ENCODE data around the gene MDN1. TPM values are rescaled to one million over a fixed set of nuclear protein-coding genes. Genes with fewer than 3 reads are reported as not detected.

The MDN1 gene, protein sequence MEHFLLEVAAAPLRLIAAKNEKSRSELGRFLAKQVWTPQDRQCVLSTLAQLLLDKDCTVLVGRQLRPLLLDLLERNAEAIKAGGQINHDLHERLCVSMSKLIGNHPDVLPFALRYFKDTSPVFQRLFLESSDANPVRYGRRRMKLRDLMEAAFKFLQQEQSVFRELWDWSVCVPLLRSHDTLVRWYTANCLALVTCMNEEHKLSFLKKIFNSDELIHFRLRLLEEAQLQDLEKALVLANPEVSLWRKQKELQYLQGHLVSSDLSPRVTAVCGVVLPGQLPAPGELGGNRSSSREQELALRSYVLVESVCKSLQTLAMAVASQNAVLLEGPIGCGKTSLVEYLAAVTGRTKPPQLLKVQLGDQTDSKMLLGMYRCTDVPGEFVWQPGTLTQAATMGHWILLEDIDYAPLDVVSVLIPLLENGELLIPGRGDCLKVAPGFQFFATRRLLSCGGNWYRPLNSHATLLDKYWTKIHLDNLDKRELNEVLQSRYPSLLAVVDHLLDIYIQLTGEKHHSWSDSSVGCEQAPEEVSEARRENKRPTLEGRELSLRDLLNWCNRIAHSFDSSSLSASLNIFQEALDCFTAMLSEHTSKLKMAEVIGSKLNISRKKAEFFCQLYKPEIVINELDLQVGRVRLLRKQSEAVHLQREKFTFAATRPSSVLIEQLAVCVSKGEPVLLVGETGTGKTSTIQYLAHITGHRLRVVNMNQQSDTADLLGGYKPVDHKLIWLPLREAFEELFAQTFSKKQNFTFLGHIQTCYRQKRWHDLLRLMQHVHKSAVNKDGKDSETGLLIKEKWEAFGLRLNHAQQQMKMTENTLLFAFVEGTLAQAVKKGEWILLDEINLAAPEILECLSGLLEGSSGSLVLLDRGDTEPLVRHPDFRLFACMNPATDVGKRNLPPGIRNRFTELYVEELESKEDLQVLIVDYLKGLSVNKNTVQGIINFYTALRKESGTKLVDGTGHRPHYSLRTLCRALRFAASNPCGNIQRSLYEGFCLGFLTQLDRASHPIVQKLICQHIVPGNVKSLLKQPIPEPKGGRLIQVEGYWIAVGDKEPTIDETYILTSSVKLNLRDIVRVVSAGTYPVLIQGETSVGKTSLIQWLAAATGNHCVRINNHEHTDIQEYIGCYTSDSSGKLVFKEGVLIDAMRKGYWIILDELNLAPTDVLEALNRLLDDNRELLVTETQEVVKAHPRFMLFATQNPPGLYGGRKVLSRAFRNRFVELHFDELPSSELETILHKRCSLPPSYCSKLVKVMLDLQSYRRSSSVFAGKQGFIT (N-terminal part only)
- total RNA-seq (10 to 100 TPM; 40.3 to 40.4 TPM), total RNA-seq (190 to 967 (median 325) reads per million in 172 experiments)
- polyA plus RNA-seq (2013, experiment 1 of 2), result 38.2 TPM
- 50.1 TPM for polyA plus RNA-seq (2013, experiment 2 of 2)

DNA sequence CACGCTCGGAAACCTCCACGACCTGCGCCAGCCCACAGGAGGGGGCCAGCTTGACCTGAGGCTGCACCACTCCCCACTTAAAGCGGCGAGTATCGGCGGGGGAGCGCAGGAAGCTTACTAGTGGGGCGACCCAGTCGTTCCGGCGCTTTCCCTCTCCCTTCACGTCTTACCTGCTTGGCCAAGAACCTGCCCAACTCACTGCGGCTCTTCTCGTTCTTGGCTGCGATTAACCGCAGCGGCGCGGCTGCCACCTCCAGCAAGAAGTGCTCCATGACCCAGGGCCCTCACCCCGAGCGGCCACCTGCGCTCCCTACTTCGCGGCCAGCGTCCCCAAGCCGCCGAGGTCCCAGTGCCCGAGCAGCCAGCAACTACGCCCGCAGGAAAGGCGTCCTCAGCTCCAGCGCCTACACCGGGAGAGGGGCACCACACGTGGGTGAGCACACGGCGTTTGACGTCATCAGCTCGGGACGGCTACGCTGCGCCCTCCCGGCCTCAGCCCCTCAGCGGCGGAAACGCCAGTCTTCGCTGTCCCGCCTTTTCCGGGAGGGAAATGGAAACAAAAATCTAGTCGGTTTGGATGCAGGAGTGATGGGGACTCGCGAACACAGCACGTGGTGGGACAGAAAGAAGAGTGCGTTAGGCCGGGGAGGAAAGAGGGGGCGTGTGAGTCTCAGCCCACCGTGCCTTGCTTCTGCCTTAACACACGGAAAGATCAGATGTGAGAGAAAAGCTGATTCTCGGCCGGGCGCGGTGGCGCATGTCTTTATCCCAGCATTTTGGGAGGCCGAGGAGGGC lies at the start of gene MDN1:
MDN1 (minus strand) TSS at position 459 of the 795 bp plus-strand sequence; CDS start at position 272, 187 bp downstream.
- peaks cover 24% of the 10 kb centered on the region for H3K4me1 ChIP-seq (ENCODE audit: insufficient read depth, low read length)
- Mint-ChIP-seq H3K27ac (peak within 1 kb of the TSS; percentile 86), H3K36me3 (ENCODE audit: low read depth) (peaks cover 13% of the 10 kb centered on the region), H3K4me1 (ENCODE audit: low read depth) (peaks cover 36% of the 10 kb centered on the region), H3K4me3 (peak within 1 kb of the TSS; percentile 93), H3K27me3 (no peaks in the 10 kb centered on the region), H3K9me3 (no peaks in the 10 kb centered on the region)
- no peaks in the 10 kb centered on the region for H3K9me3 ChIP-seq (ENCODE audit: control insufficient read depth in 1 of 2, insufficient read depth in 1 of 2, low read length in 2 of 2)
- no peaks in the 10 kb centered on the region for H3K27me3 ChIP-seq (ENCODE audit: control insufficient read depth in 1 of 2, insufficient read depth in 2 of 2, low read length in 2 of 2)
- ChIA-PET POLR2A (interaction anchor here (1.0 to 3.4 kb wide), 15 partner anchors 9 to 741 kb away, joined by 3 to 100 read pairs (median 5); partner anchors contain the start of genes CASP8AP2, LYRM2, PNRC1 and UBE2J1), CTCF (interaction anchor here (0.6 to 1.7 kb wide), 6 partner anchors 9 to 767 kb away, joined by 3 to 11 read pairs (median 3); partner anchors contain the start of genes CASP8AP2 and MAP3K7)
- TF ChIP-seq, protein P1, sequence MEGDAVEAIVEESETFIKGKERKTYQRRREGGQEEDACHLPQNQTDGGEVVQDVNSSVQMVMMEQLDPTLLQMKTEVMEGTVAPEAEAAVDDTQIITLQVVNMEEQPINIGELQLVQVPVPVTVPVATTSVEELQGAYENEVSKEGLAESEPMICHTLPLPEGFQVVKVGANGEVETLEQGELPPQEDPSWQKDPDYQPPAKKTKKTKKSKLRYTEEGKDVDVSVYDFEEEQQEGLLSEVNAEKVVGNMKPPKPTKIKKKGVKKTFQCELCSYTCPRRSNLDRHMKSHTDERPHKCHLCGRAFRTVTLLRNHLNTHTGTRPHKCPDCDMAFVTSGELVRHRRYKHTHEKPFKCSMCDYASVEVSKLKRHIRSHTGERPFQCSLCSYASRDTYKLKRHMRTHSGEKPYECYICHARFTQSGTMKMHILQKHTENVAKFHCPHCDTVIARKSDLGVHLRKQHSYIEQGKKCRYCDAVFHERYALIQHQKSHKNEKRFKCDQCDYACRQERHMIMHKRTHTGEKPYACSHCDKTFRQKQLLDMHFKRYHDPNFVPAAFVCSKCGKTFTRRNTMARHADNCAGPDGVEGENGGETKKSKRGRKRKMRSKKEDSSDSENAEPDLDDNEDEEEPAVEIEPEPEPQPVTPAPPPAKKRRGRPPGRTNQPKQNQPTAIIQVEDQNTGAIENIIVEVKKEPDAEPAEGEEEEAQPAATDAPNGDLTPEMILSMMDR (IDR thresholded peaks at IDR 0.05), result no peak
- intact Hi-C loops (cut with DNase I, micrococcal nuclease), result loop anchor here (1.0 to 10.0 kb wide), 9 partner anchors 10 to 765 kb away; partner anchors contain the start of genes MAP3K7 (in 2 of the 2), UBE2J1 (in 2 of the 2), ANKRD6 (in 1 of the 2) and BACH2 (in 1 of the 2)
- H3K36me3 ChIP-seq (ENCODE audit: insufficient read depth, low read length), result no peaks in the 10 kb centered on the region
- H3K27ac ChIP-seq (ENCODE audit: low read depth in 1 of 2, low read length in 2 of 2), result peak within 1 kb of the TSS; percentile 79 to 83
- peak; percentile 67 to 96 (median 82) for DNase-seq
- ATAC-seq (ENCODE audit: poor library complexity), result peak; percentile 91
- H3K4me3 ChIP-seq (ENCODE audit: low read length), result peak within 1 kb of the TSS; percentile 91

DNA sequence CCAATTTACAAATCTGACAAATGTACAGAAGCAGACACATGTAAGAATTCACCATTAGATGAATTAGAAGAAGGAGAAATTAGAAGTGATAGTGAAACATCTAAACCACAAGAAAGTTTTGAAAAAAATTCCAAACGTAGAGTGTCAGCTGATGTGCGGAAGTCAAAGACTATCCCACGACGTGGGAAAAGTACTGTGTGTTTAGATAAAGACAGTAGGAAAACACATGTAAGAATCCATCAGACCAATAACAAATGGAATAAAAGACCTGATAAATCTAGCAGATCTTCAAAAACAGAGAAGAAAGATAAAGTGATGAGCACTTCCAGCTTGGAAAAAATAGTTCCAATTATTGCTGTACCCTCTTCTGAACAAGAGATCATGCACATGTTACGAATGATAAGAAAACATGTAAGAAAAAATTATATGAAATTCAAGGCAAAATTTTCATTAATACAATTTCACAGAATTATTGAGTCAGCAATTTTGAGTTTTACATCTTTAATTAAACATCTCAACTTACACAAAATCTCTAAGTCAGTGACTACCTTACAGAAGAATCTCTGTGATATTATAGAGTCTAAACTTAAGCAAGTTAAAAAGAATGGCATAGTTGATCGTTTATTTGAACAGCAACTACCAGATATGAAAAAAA lies 46.6 kb upstream of the MDN1 start:
- H3K4me1 Mint-ChIP-seq (ENCODE audit: low read depth), result peaks cover 6% of the 10 kb centered on the region
- H3K4me3 Mint-ChIP-seq, result no peak overlapping the region
- H3K4me3 ChIP-seq (ENCODE audit: low read length), result no peak overlapping the region
- H3K27ac ChIP-seq (ENCODE audit: low read depth in 1 of 2, low read length in 2 of 2), result no peak overlapping the region
- H3K27ac Mint-ChIP-seq, result no peak overlapping the region
- TF ChIP-seq, protein P1 (IDR thresholded peaks at IDR 0.05), result no peak
- no peak for ATAC-seq (ENCODE audit: poor library complexity)
- ChIA-PET CTCF (no interaction called here), POLR2A (no interaction called here)
- H3K36me3 ChIP-seq (ENCODE audit: insufficient read depth, low read length), result peaks cover 63% of the 10 kb centered on the region
- no peaks in the 10 kb centered on the region for H3K27me3 ChIP-seq (ENCODE audit: control insufficient read depth in 1 of 2, insufficient read depth in 2 of 2, low read length in 2 of 2)
- DNase-seq, result no peak
- peaks cover 0 to 6% of the 10 kb centered on the region in 2 experiments for H3K9me3 ChIP-seq (ENCODE audit: control insufficient read depth in 1 of 2, insufficient read depth in 1 of 2, low read length in 2 of 2)
- peaks cover 80% of the 10 kb centered on the region for H3K36me3 Mint-ChIP-seq (ENCODE audit: low read depth)
- no peaks in the 10 kb centered on the region for H3K4me1 ChIP-seq (ENCODE audit: insufficient read depth, low read length)
- intact Hi-C loops (cut with DNase I, micrococcal nuclease), result no loop called here
- no peaks in the 10 kb centered on the region for H3K9me3 Mint-ChIP-seq
- H3K27me3 Mint-ChIP-seq, result no peaks in the 10 kb centered on the region

All from CD4-positive, alpha-beta T cell (primary cell).